HG03139 (cell line): ENCODE data around the gene KCNQ5.
"Not testable (repeated sequence)": the region's sequence is repeated elsewhere in the genome, so short reads cannot be mapped to it uniquely, and the experiment has no call there.

ENCODE experiments used
- ATAC-seq: cut with Tn5 transposase; IDR thresholded peaks from one replicate; pipeline ENCODE4 v1.9.1; 2021; ENCODE audit not compliant: unreplicated experiment

KCNQ5 gene

DNA sequence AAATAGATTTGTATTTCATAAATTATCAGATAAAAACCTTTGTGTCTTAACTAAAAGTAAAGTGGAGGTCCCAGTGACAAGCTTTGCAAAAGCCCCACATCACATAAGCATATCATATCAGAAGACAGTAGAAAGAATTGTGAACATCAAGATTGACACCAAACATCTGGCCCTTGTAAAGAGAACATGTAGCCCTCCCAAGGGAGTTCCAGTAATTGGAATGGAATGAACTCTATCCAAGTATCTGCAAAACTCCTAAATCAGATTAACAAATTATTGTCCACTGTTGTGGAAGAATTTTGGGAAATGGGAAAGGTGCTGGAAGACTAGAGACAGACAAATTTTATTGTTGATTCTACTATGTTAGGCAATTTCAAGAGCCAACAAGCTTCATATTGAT, 268.8 kb downstream of the KCNQ5 start:
- ATAC-seq: no peak

DNA sequence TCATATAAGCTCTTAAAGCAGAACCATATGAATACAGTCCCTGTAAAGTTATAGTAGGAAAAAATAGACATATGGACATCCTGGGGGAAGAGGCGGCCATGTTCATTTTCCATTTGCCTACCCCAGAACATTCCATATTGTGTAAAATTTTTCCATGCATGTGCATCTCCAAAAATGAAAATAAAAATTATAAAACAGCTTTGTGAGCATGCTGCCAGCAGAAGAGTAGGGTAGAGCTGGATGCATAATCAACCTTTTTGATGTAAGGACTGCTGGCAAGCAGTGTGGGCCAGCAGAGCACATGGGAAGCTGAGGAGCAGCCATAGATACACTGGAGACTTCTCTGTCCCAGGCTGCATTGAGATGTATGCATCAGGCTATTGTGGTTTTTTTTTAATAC, 271.0 kb downstream of the KCNQ5 start:
- ATAC-seq: no peak

DNA sequence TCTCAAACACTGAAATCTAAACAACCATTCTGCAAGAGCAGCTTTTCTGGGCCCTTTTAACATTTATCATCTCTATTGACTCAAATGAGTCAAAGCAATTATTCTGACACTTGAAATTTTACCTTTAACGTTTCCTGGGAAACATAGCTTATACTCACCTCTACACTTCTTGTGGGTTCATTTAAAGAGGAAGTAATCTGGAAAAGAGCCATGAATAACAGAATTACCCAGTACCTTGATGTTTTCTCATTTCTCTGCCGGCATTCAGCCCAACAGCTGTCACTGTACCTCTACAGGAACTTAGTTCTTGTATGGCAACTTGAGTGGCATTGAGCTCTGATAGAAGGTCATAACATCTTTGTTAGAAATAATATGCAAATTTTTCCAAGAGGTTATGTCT, 272.2 kb downstream of the KCNQ5 start:
- no peak for ATAC-seq

DNA sequence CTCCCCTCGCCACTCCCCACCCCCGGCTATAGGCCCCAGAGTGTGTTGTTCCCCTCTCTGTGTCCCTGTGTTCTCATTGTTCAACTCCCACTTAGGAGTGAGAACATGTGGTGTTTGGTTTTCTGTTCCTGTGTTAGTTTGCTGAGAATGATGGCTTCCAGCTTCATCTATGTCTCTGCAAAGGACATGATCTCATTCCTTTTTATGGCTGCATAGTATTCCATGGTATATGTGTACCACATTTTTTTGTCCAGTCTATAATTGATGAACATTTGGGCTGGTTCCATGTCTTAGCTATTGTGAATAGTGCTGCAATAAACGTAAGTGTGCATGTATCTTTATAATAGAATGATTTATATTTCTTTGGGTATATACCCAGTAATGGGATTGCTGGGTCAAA, 276.4 kb downstream of the KCNQ5 start:
- not testable (repeated sequence) for ATAC-seq

DNA sequence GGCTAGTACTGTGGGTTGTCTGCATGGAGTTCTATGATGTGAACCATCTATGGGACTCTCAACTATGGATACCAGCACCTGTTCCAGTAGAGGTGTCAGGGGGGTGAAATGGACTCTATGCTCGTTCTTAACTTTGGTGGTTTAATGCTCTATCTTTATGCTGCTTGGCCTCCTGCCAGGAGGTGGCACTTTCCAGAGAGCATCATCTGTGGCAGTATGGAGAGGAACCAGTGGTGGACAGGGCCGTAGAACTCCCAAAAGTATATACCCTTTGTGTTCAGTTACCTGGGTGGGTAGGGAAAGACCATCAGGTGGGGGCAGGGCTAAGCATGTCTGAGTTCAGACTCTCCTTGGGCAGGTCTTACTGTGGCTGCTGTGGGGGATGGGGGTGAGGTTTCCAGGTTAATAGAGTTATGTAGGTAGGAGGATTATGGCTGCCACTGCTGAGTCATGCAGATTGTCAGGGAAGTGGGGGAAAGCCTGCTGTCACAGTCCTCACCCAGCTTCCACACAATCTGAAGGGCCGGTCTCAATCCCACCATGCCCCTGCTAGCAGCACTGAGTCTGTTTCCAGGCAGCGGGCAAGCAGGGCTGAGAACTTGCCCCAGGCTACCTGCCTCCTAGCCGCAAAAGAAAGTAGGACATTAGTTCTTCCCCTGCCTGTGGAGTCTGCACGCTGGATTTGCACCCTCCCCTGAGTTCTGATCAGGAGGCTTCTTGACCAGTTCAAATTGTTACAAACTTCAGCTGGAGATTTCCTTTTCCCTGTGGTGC, 284.0 kb downstream of the KCNQ5 start:
- ATAC-seq: no peak

DNA sequence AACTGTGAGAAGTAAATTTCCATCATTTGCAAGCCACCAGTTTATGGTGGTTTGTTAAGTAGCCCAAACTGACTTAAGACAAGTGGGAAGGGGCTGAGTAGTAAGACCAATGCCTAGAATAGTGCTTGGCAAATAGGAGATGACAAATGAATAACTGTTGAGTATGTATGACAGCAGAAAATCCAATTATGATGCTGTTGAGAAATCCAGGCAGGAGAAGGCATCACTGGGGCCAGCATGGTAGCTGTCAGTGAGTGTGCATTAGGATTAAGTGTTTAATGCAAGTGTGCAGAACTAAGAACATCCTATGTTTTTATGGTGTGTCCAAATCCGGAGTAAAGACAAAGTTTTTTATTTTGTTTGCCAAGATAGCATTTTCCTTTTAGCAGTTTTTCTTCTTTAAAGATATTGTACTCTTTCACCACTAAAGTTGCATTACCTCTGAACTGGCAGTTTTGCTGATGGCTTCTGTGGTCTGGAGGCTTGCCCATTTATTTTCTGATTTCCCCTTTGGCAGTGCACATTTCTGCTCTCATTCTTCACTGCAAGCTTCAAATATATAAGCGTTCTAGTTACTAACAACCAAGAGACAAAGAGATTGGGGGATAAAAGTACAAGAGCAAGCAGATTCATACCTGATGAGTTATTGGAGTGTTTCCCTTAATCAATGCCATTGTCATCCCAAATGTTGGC, 289.7 kb downstream of the KCNQ5 start:
- no peak for ATAC-seq

DNA sequence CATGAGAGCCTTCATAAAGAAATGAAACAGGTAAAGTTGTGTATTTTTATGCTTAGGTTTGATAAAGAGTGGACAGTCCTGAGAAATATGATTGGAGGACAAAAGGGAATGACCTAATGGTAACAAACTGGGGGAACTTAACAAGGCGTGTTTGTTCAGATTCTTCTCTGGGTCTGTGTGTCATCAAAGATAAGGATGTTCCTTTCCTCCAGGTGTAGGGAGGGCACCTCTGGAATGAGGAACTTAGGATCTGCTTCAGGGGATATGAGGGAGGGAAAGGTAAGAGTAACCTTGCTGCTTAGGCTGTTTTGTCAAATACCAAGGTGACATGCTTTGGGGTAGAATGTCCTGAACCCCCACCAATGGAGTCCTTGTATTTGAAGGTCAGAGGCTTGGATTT, 291.9 kb downstream of the KCNQ5 start:
- no peak for ATAC-seq

DNA sequence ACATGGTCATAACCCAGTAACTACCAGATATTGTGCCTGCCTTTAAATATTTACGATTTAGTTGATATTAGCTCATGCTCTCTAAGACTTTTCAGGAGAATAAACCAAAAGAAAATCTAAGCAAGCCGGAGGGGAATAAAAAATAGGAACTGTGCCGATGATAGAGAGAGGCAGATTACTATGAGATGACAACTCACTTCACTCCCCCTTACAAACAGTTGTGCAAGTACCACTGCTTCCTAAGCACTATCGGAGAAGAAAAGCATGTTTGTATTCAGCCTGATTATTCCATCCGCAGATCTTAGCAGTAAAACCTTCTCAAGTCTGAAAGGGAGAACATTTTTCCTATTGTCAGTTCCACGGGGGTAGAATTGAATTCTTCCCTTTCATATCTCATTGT, 294.4 kb downstream of the KCNQ5 start:
- no peak for ATAC-seq

DNA sequence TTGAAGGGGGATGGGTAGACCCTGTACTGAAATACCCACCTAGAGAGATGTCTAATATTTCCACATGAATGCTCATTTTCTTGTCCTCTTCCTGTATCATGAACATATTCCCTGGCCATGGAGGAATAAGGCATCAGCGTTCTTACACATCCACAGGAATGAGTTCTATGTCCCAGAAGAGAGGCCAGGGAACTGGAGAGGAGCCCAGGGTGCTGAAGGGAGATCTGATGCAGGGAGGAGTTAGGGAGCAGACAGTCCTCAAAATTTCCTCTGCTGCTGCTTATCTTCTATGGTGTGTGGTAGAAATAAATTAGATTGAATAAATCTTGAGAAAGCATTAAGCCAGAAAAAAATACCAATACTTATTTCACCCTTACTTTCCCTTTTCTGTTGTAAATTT, 295.0 kb downstream of the KCNQ5 start:
- no peak for ATAC-seq

DNA sequence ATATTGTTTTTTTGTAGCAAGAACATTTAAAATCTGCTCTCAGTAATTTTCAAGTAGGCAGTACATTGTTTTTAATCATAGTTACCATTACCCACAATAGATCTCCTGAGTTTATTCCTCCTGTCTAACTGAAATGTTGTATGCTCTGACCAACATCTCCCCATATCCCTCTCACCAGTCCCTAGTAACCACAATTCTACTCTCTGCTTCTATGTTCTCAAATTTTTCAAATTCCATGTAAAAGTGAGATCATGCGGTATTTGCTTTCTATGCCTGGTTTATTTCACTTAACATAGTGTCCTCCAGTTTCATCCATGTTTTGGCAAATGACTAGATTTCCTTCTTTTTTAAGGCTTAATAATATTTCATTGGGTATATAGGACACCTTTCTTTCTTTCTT, 300.5 kb downstream of the KCNQ5 start:
- ATAC-seq: no peak

DNA sequence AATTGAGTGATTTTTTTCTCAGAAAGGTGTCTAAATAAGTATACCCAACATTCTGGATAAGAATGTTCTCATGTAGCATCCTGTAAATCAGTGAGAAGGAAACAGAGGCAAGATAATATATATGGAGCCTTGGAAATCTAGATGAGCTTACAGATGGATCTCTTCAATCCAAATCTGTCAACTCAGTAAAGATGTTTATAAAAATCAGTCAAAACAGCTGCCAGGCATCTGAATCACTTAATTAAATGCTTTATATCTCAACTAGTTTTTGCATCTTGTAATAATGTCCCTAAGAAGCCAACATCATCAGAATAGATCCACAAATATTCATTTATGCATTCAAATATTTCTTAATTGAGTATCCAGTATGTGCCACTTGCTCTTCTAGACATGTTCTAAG, 303.3 kb downstream of the KCNQ5 start:
- ATAC-seq: no peak

DNA sequence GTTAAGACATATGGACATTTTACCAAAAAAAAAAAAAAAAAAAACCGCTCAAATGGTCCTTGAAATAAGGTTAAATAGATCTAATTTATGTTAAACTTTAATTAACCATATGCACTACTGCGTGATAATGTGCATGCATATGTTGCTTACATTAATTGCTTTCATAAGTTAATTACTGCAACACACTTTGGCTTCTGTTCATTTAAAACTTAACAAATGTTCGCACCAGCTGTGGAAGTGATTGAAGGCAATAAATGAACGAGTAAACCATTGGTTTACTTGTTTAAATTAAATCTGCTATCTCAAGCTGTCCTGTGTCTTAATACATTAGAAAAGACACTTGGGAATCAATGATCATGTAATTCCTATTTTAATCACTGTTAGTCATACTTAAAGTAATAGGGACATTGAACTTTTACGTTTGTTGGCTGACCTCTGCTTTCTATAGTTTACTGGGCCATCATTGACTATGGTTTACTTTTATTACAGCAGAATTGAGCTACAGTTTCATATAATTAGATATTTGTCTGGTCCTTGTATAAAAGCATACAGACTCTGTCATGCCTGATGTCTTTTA, 308.8 kb downstream of the KCNQ5 start:
- ATAC-seq: no peak

DNA sequence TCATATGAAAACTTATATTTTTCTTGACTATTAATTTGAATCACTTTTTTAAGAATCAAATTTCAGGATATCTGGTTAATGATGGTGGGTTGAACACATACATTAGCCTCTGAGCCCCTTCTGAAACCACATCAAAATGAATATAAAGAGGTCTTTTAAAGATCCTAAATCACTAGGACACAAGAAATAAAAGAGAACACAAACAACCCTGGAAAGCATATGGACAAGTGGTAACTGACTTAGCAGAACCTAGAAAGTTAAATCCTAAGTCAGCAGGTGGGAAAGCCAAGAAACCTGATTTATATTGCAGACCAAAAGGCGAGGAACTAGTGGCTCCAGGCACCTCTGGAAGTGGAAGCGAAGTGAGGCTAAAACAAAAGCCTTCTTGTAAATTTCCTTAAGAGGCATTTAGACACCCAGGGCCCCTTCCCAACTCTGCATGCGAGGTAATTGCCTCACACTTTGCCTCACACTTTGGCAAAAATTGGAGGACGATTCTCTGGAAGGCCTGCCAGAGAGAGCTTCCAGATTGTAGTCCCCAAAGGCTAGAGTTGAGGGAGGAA, 309.5 kb downstream of the KCNQ5 start:
- no peak for ATAC-seq

DNA sequence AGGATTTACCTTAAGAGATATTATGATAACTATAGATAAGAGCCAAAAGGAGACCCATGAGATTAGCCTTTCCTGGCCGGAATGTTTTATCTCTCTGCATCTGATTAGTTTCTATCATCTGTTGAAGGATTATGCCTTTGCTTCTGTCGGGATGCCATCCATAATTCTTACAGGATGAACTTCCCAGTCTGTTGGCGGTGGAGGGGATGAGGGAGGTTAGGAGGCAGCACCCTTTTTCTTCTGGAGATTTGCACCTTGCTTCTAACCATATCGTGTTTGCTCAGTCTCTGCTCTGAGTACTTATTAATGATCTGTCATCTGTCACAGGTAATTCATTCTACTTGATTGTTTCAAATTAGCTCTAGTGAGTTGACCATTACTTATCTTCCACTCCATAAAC, 311.4 kb downstream of the KCNQ5 start:
- ATAC-seq: no peak

DNA sequence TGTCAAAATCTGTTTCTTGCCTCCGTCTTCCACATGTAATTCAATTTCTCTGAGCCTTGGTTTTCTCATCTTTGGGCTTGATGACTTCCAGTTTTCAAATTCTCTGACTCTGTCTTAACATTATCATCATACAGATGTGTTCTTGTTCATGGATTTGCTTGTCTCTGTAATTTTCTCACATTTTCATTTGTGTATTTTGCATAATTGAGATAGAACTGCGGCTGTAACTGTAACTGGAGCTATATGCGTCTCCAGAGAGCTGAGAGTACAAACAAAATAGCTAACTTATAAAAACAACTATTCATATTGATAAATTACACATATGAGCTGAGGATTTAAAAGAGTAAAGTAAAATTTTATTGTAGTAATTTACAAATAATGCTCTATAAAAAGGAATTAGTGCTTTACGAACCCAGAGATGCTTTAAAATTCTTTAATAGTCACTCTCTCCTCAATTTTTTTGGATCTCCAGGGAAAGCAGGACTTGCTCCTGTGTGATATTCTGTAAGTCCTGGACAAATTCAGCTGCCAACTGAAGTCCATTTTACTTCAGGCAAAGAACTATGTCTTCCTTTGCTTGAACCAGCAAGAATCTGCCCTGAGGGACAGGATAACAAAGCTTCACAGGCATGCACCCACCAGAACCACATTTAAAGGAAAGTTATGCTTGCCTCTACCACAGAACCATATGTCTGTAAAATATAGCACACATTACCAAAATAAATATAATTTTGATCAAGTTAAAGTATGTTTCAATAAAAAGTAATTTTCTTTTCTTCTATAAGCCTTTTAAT, 315.1 kb downstream of the KCNQ5 start:
- ATAC-seq: no peak

DNA sequence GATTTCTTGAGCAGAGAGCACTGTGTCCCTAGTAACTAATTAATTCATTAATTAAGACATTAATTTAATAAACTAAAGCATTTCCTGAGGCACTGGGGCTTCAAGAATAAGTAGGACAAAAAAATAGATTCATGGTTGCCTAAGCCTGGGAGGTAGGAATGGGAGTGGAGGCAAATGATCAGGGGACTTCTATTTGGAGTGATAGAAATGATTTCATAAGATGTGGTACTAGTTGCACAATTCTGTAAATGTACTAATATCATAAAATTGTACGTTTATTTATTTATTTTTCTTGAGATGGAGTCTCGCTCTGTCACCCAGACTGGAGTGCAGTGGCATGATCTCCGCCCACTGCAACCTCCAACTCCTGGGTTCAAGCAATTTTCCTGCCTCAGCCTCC, 316.2 kb downstream of the KCNQ5 start:
- ATAC-seq: no peak

DNA sequence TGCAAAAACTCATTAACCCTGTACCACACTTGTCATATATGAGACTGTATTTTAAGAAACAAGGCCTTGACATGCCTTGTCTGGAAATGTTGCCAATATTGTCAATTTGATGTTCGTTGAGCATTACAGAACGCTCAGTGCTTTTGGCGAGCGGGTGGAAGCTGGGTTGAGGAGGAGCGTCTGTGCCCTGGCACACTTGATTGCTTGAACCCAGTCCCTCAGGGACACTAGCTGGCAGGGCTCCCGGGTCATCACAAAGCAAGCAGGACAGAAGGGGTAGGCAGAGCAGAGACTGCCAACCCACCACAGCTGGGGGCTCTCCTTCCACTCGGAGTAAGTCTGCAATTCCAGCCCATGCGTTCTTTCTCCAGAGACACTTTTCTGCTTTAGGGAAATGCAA, 317.1 kb downstream of the KCNQ5 start:
- ATAC-seq: no peak

DNA sequence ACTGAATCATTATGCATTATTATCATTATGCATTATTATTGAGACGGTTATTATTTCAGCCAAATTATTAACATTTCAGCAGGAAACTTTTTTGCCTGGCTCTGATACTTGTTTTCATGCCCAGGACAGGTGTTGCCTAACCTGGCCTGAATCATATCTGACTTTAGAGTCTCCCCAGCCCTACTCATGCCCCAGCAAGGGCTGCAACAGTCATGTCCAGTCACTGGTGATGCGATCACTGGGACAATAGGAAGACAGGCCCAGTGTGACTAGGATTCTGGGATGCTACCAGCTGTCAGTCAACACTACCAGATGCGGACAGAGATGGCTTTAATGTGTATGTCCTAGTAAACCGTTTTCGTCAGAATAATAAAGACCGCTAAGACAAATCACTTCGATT, 318.4 kb downstream of the KCNQ5 start:
- ATAC-seq: no peak

DNA sequence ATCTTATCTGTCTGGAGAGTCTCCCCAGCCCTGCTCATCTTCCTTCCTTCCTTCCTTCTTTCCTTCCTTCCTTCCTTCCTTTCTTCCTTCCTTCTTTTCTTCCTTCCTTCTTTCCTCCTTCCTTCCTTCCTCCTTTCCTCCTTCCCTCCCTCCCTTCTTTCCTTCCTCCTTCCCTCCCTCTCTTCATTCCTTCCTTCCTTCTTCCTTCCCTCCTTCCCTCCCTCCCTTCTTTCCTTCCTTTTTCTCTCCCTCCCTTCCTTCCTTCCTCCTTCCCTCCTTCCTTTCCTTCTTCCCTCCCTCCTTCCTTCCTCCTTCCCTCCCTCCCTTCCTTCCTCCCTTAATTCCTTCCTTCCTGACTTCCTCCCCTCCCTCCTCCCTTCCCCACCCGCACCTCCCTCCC, 319.4 kb downstream of the KCNQ5 start:
- ATAC-seq: no peak

DNA sequence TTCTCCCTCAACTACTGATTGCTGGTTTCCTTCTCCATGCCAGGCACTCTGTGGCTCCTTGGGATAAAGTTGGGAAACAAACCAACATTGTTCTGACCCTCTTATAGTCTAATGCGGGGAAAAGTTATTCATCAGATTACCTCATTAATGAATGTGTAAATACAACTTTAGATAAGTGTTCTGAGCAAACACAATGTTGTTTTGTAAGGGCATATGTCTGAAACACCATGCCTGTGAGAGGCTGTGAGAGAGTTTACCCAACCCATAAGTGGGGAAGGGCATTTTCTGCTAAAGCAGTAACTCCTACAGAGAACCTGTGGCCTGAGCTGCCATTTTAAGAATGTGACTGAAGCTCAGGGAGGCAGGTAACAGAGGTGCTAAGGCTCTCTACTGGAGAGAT, 319.9 kb downstream of the KCNQ5 start:
- no peak for ATAC-seq

DNA sequence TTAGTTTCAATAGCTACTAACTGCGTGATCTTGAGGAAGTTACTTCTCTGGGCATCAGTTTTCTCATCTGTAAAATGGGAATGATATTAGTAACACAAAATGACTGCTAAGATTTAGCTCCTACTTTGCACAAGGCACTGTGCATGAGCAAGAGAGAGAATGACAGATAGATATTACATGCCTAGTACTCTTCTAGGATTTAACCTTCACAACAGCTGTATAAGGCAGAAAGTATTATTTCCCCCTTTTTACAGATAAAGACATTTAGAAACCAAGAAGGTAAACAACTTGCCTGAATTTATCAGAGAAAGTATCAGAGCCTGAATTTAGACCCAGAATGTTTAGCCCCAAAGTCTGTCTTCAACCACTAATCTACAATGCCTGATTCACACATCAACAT, 321.8 kb downstream of the KCNQ5 start:
- no peak for ATAC-seq
